Tibial nerve (tissue), 4 donors: ENCODE measurements around the gene STAT5B. TPM values are rescaled to one million over a fixed set of nuclear protein-coding genes. Genes with fewer than 3 reads are reported as not detected.
A peak's percentile ranks its signal among the peaks of the same experiment; 100 is the strongest.

Experiments
- DNase-seq, 2 donors: peaks; one replicate each; pipeline ENCODE4 v3.0.0-alpha.2; 2019; ENCODE audit warnings: low spot score in 2 of 2
- H3K27ac ChIP-seq, 4 donors: fragments of 200-600 bp; sonication (generic) in 3 of 4; one replicate each; pipeline ENCODE4 v1.5.1; 2017 to 2019; ENCODE audit warnings: mild to moderate bottlenecking in 1 of 4
- H3K27me3 ChIP-seq, 2 donors: fragments of 200-600 bp; sonication (generic) in 1 of 2; one replicate each; pipeline versions ENCODE4 v1.5.1 to v1.6.0; 2017 to 2019
- H3K36me3 ChIP-seq, 3 donors: fragments of 200-600 bp; sonication (generic); one replicate each; pipeline ENCODE4 v1.5.1; 2018 to 2019
- H3K4me1 ChIP-seq, 4 donors: fragments of 200-600 bp; sonication (generic) in 3 of 4; one replicate each; pipeline ENCODE4 v1.5.1; 2017 to 2019
- H3K4me3 ChIP-seq, 4 donors: fragments of 200-600 bp; sonication (generic) in 3 of 4; one replicate each; pipeline ENCODE4 v1.5.1; 2017 to 2019; ENCODE audit warnings: mild to moderate bottlenecking in 1 of 4, moderate library complexity in 1 of 4
- H3K9me3 ChIP-seq, 4 donors: fragments of 200-600 bp; sonication (generic) in 3 of 4; one replicate each; pipeline ENCODE4 v1.5.1; 2017 to 2019
- EP300 ChIP-seq, 2 donors: sonication (generic); formaldehyde crosslinking; IDR thresholded peaks; one replicate each; pipeline ENCODE4 v1.6.1; 2017; ENCODE audit warnings: antibody characterized with exemption in 2 of 2, mild to moderate bottlenecking in 1 of 2
- POLR2A ChIP-seq, 2 donors: fragments of 450-650 bp; IDR thresholded peaks; one replicate each; pipeline ENCODE4 v1.6.1; 2017; ENCODE audit warnings: antibody characterized with exemption in 2 of 2, mild to moderate bottlenecking in 2 of 2, moderate library complexity in 2 of 2
- WGBS, 2 donors: methylation state at CpG; one replicate each; pipeline ENCODE4 v1.1.5; 2018; 5-methylcytosine and 5-hydroxymethylcytosine counted together
- total RNA-seq, 4 donors: library from RNA; depleted of rRNA; stranded (reverse); fragments of >200 nt; gene quantifications; one replicate each; pipeline ENCODE4 v1.1.0, GENCODE V29; 2016
- TF ChIP-seq, protein P1 (sequence below), 5 experiments: fragments of 200-600 bp in 3 of 5; fragments of 450-650 bp in 2 of 5; sonication (generic) in 3 of 5; IDR thresholded peaks; one replicate each; pipeline ENCODE4 v1.5.1; 2016 to 2019; ENCODE audit warnings: antibody characterized with exemption in 5 of 5, mild to moderate bottlenecking in 3 of 5, moderate library complexity in 2 of 5

The STAT5B gene
- total RNA-seq, 4 donors from 2014 or later = 96.8 to 117 (median 104) TPM

DNA sequence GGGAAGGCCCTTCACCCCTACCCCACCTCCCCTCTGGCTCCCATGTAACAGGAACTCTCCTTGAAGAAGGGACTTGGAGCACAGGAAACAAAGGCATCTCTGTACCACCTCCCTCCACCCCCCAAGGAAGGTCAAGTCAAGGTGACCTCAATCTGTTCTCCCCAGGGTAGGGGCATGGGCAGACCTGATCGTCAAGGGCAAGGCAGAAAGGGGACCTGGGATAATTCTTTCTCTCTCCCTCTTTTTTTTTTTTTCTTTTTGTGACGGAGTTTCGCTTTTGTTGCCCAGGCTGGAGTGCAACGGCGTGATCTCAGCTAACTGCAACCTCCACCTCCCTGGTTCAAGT is 7.8 kb upstream of the STAT5B start:
- Histone ChIP-seq H3K27me3 (no peaks in the 10 kb centered on the region), H3K4me1 (peaks cover 0 to 36% (median 16%) of the 10 kb centered on the region in 4 donors), H3K4me3 (no peak overlapping the region), H3K27ac (no peak overlapping the region), H3K36me3 (no peaks in the 10 kb centered on the region), H3K9me3 (no peaks in the 10 kb centered on the region)
- no peak for DNase-seq
- TF ChIP-seq EP300 (IDR thresholded peaks at IDR 0.05) = no peak
- no peak for TF ChIP-seq POLR2A (IDR thresholded peaks at IDR 0.05)
- TF ChIP-seq, protein P1, sequence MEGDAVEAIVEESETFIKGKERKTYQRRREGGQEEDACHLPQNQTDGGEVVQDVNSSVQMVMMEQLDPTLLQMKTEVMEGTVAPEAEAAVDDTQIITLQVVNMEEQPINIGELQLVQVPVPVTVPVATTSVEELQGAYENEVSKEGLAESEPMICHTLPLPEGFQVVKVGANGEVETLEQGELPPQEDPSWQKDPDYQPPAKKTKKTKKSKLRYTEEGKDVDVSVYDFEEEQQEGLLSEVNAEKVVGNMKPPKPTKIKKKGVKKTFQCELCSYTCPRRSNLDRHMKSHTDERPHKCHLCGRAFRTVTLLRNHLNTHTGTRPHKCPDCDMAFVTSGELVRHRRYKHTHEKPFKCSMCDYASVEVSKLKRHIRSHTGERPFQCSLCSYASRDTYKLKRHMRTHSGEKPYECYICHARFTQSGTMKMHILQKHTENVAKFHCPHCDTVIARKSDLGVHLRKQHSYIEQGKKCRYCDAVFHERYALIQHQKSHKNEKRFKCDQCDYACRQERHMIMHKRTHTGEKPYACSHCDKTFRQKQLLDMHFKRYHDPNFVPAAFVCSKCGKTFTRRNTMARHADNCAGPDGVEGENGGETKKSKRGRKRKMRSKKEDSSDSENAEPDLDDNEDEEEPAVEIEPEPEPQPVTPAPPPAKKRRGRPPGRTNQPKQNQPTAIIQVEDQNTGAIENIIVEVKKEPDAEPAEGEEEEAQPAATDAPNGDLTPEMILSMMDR (IDR thresholded peaks at IDR 0.05) = no peak
- WGBS, 2 donors = 71 to 76% methylated on average over 5 of the region's 5 CpGs

DNA sequence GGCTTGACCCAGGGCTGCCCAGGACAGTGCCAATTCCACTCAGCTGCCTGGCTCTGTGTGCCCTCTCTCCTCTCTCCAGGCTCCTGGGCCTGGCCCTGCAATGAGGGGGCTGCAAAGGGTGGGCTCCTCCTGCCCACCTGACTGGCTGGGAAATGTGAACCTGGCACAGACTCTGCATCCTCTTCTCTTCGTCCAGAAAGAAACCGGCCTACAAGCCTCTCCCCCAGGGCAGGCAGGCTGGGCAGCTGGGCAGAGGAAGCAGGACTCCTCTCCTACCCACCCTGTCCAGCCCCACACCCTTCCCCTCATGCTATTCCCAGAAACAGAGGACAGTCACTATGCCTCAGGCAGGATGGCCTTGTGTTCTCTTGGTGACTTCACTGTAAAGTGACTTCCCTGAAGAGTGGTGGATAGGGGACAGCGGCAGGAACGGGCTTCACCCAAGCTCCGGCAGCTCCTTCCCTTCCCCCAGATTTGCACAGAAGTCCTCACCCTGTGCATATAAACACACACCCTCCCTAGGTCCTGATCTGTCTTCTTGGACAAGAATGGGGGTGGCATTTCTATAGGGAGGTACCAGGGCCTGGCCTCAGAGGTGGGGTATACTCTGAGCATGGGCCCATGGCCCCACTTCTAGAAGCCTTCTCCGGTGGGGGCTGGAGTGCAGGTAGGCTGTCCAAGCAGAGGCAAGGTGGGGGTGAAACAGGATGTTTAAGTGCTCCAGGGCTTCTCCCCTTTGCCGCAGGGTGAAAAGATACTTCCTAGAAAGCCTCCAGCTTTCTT is 7.2 kb upstream of the STAT5B start:
- Histone ChIP-seq H3K27ac (peak overlapping the region in 1 of 4 donors; percentile 0), H3K27me3 (no peaks in the 10 kb centered on the region), H3K9me3 (no peaks in the 10 kb centered on the region), H3K36me3 (no peaks in the 10 kb centered on the region), H3K4me3 (no peak overlapping the region), H3K4me1 (peaks cover 0 to 32% (median 16%) of the 10 kb centered on the region in 4 donors)
- no peak for DNase-seq
- TF ChIP-seq POLR2A (IDR thresholded peaks at IDR 0.05) (no peak), EP300 (IDR thresholded peaks at IDR 0.05) (no peak)
- TF ChIP-seq, protein P1 (IDR thresholded peaks at IDR 0.05) = no peak
- 71 to 76% methylated on average over 6 to 7 of the region's 7 CpGs for WGBS, 2 donors

DNA sequence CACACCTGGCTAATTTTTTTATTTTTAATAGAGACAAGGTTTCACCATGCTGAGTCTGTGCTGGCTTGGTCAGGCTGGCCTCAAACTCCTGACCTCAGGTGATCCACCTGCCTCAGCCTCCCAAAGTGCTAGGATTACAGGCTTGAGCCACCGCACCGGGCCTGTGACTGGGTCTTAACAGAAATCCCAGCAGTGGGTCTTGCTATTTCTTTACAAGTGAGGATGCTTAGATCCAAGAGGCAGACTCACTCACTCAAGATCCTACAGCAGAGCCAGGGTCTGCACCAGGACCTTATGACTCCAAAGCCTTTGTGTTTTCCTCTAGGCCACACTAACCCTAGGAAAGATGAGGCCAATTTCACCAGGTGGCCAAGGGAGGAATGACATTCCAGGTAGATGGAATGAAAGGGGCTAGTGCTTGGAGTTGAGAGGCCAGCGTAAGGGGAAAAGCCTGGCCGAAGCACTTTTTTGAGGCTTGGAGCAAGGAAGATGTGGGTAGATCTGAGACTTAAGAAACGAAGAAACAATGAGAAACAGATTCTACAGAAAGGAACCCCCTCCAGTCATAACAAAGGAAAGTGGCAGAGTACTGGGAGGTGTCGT is 6.4 kb upstream of the STAT5B start:
- H3K9me3 ChIP-seq = no peaks in the 10 kb centered on the region
- H3K27me3 ChIP-seq = no peaks in the 10 kb centered on the region
- no peak for DNase-seq
- peak overlapping the region in 1 of 4 donors; percentile 0 for H3K27ac ChIP-seq
- peaks cover 0 to 27% (median 15%) of the 10 kb centered on the region in 4 donors for H3K4me1 ChIP-seq
- whole genome bisulfite sequencing, 2 donors = 73 to 74% methylated on average over 6 of the region's 6 CpGs
- H3K36me3 ChIP-seq = no peaks in the 10 kb centered on the region
- TF ChIP-seq POLR2A (IDR thresholded peaks at IDR 0.05) (no peak), EP300 (IDR thresholded peaks at IDR 0.05) (no peak)
- TF ChIP-seq, protein P1 (IDR thresholded peaks at IDR 0.05) = no peak
- no peak overlapping the region for H3K4me3 ChIP-seq

DNA sequence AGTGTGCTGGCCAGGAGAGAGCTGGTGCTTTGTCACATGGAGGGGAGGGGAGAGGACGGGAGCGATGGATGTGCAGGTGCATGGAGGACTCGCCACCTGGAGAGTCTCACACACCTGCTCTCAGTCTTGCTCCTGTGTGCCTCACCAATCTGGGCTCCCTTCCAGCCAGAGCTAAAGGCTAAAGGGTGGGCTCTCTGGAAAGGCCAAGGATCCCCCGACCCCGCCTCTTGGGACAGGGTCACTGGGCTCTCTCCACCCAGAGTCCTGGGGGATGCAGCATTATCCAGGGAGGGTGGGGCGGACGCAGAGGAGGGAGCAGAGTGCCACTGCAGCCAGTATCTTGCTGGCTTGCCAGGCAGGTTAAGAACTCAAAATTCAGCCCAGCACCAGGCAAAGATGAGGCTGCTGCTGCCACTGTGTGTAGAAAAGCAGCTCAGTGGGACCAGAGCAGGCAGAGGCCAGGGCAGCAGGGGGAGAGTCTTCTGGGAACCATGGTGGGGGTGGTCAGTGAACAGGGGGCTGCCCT is 5.4 kb upstream of the STAT5B start:
- no peak overlapping the region for H3K27ac ChIP-seq
- 76 to 77% methylated on average over 7 of the region's 7 CpGs for WGBS, 2 donors
- no peak overlapping the region for H3K4me3 ChIP-seq
- no peaks in the 10 kb centered on the region for H3K27me3 ChIP-seq
- no peak for DNase-seq
- H3K36me3 ChIP-seq = no peaks in the 10 kb centered on the region
- peaks cover 0 to 26% (median 8%) of the 10 kb centered on the region in 4 donors for H3K4me1 ChIP-seq
- H3K9me3 ChIP-seq = no peaks in the 10 kb centered on the region
- no peak for TF ChIP-seq EP300 (IDR thresholded peaks at IDR 0.05)
- TF ChIP-seq, protein P1 (IDR thresholded peaks at IDR 0.05) = no peak
